ENCODE measurements around the gene CYP3A4.

The CYP3A4 gene

DNA sequence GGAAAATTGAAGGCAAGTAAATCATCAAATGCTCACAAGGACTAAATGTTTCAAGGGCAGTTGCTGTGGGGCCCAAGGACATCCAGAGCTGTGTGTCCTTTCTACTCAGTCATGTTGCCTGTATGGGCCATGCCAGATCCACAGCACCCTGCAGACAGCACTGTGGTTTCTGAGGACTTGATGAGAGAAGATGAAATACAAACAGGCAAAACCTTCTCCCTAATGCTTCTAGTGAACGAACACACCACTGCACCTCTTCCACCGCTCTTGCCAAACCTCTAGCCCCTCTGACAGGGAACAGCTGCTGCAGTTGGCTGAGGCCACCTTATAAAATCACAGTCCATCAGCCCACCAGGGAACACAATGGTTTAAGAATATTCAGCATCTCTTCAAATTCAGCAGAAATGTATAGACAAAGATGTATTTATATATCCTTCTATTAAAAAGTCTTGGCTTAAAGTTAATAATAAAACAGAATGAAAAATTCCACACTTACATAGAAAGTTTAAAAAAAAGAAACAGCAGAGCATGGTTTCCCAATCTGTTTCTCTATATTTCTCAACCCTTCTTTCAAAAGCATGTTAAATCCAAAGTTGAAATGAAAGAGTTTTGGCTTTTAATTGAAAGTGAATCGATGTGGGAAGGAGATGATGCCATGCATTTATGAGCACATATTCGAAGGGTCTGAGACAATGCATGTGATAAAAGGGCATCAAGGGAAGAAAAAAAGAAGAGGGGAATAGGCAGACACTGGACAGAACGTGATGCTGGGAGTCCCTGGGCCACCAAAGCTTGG lies 63.0 kb downstream of the CYP3A4 start:
- no peak for DNase-seq

DNA sequence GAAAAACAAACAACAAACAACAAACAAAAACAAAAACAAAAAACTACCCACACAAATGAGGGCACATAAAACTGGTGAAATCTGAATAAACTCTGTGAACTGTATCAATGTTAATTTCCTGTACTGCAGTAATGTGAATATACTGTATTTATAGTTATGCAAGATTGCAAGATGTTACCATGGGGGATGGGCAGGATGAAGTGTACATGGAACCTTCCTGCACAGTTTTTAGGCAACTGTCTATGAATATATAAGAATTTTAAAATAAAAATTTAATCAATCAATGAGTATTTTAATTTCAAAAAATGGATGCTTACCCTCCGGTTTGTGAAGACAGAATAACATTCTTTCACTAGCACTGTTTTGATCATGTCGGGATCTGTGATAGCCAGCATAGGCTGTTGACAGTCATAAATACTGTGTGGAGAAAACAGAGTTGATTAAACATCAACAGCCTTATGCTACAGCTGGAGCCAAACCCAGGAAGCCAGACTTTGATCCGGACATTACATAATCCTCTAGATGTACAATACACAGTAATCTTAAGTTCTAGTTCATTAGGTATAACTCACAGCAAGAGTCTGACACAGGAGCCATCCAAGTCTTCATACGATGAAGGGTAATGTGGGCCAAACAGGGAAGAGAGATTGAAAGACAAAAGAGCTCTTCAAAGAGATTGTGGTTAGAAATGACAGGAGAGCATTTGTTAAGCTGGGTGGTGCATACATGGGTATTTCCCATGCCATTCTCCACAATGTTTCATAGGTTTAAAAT lies 63.8 kb downstream of the CYP3A4 start:
- no peak for DNase-seq

DNA sequence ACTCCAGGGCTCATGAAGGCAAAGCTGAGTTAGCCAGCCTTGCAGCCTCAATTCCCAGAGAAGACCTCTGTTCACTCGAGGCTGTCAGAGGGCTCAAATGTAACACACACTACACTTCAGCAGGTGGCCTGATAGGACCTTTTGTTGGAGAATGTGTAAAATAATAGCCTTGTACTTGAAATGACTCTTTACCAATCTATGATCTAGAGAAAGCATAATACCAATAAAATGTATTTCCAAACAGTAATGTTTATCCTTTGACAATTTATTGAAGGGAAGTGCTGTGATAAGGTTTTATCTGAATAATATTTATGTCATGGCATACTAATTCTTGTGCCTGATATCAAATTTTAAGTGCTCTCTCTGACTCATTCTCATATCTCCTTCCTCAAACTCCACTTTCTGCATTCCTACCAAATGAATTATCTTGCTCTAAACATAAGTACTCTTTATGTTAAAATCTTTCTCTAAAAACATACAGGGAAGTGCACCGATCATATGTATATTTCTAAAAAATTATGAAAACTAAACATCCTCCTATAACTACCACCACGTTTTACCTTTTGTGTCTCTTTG lies 69.9 kb downstream of the CYP3A4 start:
- DNase-seq, result no peak

DNA sequence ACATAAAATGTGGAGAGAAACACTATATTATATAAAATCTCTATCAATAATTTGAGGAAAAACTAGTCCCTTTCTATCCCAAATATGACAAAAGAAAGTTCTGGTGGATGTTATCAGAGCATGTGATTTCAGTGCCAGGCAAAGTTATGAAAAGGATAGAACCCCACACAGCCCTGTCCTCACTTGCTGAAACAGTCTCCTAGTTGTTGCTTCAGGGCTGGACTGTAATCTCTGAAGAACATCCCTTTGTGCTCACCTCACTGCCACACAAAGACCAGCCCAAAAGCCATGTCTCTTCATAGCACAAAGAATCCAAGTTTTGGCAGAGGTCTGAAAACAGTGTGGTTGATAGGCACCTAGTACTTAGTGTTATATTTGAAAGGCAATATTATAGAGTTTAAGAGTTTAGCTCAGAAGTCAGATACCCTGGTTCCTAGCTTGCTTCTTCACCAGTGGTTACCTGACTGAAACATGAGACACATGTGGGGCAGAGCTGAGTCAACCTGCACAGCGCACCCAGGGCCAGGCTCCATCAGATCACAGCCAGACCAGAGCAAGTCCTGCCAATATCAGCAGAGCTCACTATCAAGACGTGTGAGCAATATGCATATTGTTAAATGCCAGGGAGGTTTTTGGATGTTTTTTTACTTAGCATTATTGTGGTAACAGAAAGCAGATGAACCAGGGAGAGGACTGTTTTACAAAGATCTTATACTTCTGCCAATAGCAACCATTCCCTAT lies 74.0 kb downstream of the CYP3A4 start:
- DNase-seq, result no peak

DNA sequence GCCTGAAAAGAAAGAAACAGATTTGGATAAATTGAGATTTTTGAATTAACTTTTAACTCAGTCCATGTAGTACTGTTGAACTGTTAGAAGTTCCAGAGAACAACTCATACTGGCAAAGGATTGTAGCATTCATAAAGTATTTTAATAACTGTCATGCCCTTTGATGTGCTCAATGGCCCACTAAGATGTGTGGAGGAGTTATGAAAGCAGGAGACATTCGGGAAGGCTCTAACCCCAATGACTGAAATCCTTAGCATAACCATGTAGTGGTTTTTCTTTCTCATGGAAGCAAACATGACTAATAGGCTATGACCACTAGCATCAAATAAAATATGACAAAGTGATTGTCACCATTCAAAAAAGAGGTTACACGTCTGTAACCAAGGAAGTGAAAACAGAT lies 74.7 kb downstream of the CYP3A4 start:
- no peak for DNase-seq

DNA sequence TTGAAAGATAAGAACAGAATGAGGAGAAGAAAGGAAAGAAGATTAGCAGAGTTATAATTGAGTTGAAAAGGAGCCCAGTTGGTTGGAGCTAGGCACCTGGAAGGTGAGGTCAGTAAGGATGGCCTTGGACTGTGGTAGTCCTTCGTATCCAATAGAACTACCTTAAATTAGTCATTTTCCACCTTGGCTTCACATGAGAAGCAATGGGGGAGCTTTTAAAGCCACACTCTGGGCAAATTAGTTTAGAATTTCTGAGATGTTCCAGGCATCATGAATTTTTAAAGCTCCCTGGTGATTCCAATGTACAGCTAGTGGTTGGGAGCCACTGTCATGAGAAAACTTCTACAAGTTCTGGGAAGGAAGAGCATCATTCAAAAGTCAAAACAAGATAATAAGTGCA lies 76.9 kb downstream of the CYP3A4 start:
- peak; percentile 2 for DNase-seq
